Trophoblast cell (in vitro differentiated cells and primary cell): ENCODE measurements around the gene MOB1B.
"Not testable (repeated sequence)": the region's sequence is repeated elsewhere in the genome, so short reads cannot be mapped to it uniquely, and the experiment has no call there.

Experiments used
- DNase-seq, 2 donors: peaks; one replicate each; pipeline ENCODE4 v3.0.0-alpha.2; 2016
- H2AFZ ChIP-seq: 2 replicates; pipeline ENCODE4 v1.6.1; 2013; ENCODE audit warnings: low read length, moderate library complexity, mild to moderate bottlenecking; ENCODE audit not compliant: insufficient read depth, poor library complexity
- H2AK5ac ChIP-seq: 2 replicates; pipeline ENCODE4 v1.6.1; 2013; ENCODE audit warnings: mild to moderate bottlenecking, low read length
- H2BK120ac ChIP-seq: 2 replicates; pipeline ENCODE4 v1.6.1; 2013; ENCODE audit warnings: low read length, mild to moderate bottlenecking, moderate library complexity; ENCODE audit not compliant: insufficient read depth, poor library complexity
- H2BK12ac ChIP-seq: 2 replicates; pipeline ENCODE4 v1.6.1; 2013; ENCODE audit warnings: mild to moderate bottlenecking, low read length, moderate library complexity
- H2BK5ac ChIP-seq: 2 replicates; pipeline ENCODE4 v1.6.1; 2013; ENCODE audit warnings: low read length, low read depth, moderate library complexity, mild to moderate bottlenecking; ENCODE audit not compliant: poor library complexity
- H3K14ac ChIP-seq: 2 replicates; pipeline ENCODE4 v1.6.1; 2013; ENCODE audit warnings: mild to moderate bottlenecking, low read length
- H3K18ac ChIP-seq: 2 replicates; pipeline ENCODE4 v1.6.1; 2013; ENCODE audit warnings: mild to moderate bottlenecking, low read length
- H3K23ac ChIP-seq: 2 replicates; pipeline ENCODE4 v1.6.1; 2013; ENCODE audit warnings: low read length
- H3K27ac ChIP-seq: 2 replicates; pipeline ENCODE4 v1.5.1; 2013; ENCODE audit warnings: low read depth, mild to moderate bottlenecking, inconsistent platforms, low read length, moderate library complexity
- H3K27me3 ChIP-seq: 2 replicates; pipeline ENCODE4 v1.6.1; 2013; ENCODE audit warnings: inconsistent platforms, mild to moderate bottlenecking, low read length, moderate library complexity; ENCODE audit not compliant: insufficient read depth
- H3K36me3 ChIP-seq, 2 experiments: 1 replicate in 1 of 2; 2 replicates in 1 of 2; pipeline ENCODE4 v1.6.1; 2013; ENCODE audit warnings: low read length in 2 of 2, mild to moderate bottlenecking in 2 of 2, moderate library complexity in 1 of 2; ENCODE audit not compliant: insufficient read depth in 2 of 2, control insufficient read depth in 1 of 2
- H3K4ac ChIP-seq: 2 replicates; pipeline ENCODE4 v1.6.1; 2013; ENCODE audit warnings: low read depth, mild to moderate bottlenecking, low read length, moderate library complexity
- H3K4me1 ChIP-seq, 2 experiments: 1 replicate in 1 of 2; 2 replicates in 1 of 2; pipeline ENCODE4 v1.6.1; 2013; ENCODE audit warnings: low read length in 2 of 2, mild to moderate bottlenecking in 2 of 2, moderate library complexity in 1 of 2; ENCODE audit not compliant: insufficient read depth in 2 of 2, control insufficient read depth in 1 of 2
- H3K4me2 ChIP-seq: 2 replicates; pipeline ENCODE4 v1.6.1; 2013; ENCODE audit warnings: inconsistent platforms, mild to moderate bottlenecking, low read length, moderate library complexity
- H3K4me3 ChIP-seq: 2 replicates; pipeline ENCODE4 v1.5.1; 2013; ENCODE audit warnings: mild to moderate bottlenecking, low read depth, low read length, inconsistent platforms
- H3K79me1 ChIP-seq: one replicate; pipeline ENCODE4 v1.6.1; 2013; ENCODE audit warnings: low read length
- H3K79me2 ChIP-seq: 2 replicates; pipeline ENCODE4 v1.6.1; 2013; ENCODE audit warnings: low read length, mild to moderate bottlenecking; ENCODE audit not compliant: control insufficient read depth, insufficient read depth, poor library complexity
- H3K9ac ChIP-seq: 2 replicates; pipeline ENCODE4 v1.6.1; 2013; ENCODE audit warnings: mild to moderate bottlenecking, low read length
- H3K9me3 ChIP-seq: 2 replicates; pipeline ENCODE4 v1.6.1; 2013; ENCODE audit warnings: low read depth, mild to moderate bottlenecking, control low read depth, inconsistent platforms, low read length; ENCODE audit not compliant: insufficient read depth
- H4K12ac ChIP-seq: 2 replicates; pipeline ENCODE4 v1.6.1; 2013; ENCODE audit warnings: low read depth, mild to moderate bottlenecking, low read length, moderate library complexity
- H4K8ac ChIP-seq: 2 replicates; pipeline ENCODE4 v1.6.1; 2013; ENCODE audit warnings: low read depth, mild to moderate bottlenecking, low read length, moderate library complexity
- H4K91ac ChIP-seq: one replicate; pipeline ENCODE4 v1.6.1; 2013; ENCODE audit warnings: low read depth, mild to moderate bottlenecking, low read length, moderate library complexity
- WGBS: extraction: QIAGEN DNeasy Blood & Tissue Kit; methylation state at CpG from one replicate; pipeline ENCODE4 v1.1.7; 2013; ENCODE audit warnings: missing lambda C conversion rate; ENCODE audit not compliant: insufficient read length, insufficient coverage; ENCODE audit errors: extremely low coverage; 5-methylcytosine and 5-hydroxymethylcytosine counted together

The MOB1B gene

GRCh38 chr4:71009890-71010588 lies 107.9 kb downstream of the MOB1B start:
- Histone ChIP-seq H2BK12ac (no peak overlapping the region), H2AFZ (no peak overlapping the region), H3K9me3 (no peaks in the 10 kb centered on the region), H3K4me3 (no peak overlapping the region), H3K36me3 (peaks cover 0 to 1% of the 10 kb centered on the region in 2 experiments), H3K4me1 (no peaks in the 10 kb centered on the region), H4K8ac (no peak overlapping the region), H3K27ac (no peak overlapping the region), H3K4me2 (no peak overlapping the region), H2BK120ac (no peak overlapping the region), H3K14ac (no peak overlapping the region), H3K18ac (no peak overlapping the region), H3K79me2 (no peaks in the 10 kb centered on the region), H2AK5ac (no peak overlapping the region), H3K79me1 (no peaks in the 10 kb centered on the region), H3K27me3 (no peaks in the 10 kb centered on the region), H4K91ac (no peak overlapping the region), H3K23ac (no peak overlapping the region), H3K4ac (no peak overlapping the region), H4K12ac (no peak overlapping the region), H3K9ac (no peak overlapping the region), H2BK5ac (no peak overlapping the region)
- DNase-seq, result peak; percentile 2 to 77
- WGBS, result no CpG with 5 or more reads among the region's 3 CpGs

GRCh38 chr4:71011451-71011850 lies 109.3 kb downstream of the MOB1B start:
- H3K9me3 ChIP-seq, result no peaks in the 10 kb centered on the region
- no peaks in the 10 kb centered on the region for H3K4me1 ChIP-seq
- no peak overlapping the region for H3K4ac ChIP-seq
- no peak for DNase-seq
- H3K27ac ChIP-seq, result no peak overlapping the region
- H4K91ac ChIP-seq, result no peak overlapping the region
- no peak overlapping the region for H3K9ac ChIP-seq
- no peaks in the 10 kb centered on the region for H3K79me1 ChIP-seq
- H3K14ac ChIP-seq, result no peak overlapping the region
- H2AFZ ChIP-seq, result no peak overlapping the region
- peaks cover 0 to 1% of the 10 kb centered on the region in 2 experiments for H3K36me3 ChIP-seq
- H3K4me2 ChIP-seq, result no peak overlapping the region
- H2BK120ac ChIP-seq, result no peak overlapping the region
- WGBS, result no CpG with 5 or more reads among the region's 4 CpGs
- H2AK5ac ChIP-seq, result no peak overlapping the region
- no peak overlapping the region for H3K4me3 ChIP-seq
- no peak overlapping the region for H4K8ac ChIP-seq
- no peaks in the 10 kb centered on the region for H3K27me3 ChIP-seq
- H3K18ac ChIP-seq, result no peak overlapping the region
- H3K79me2 ChIP-seq, result no peaks in the 10 kb centered on the region
- no peak overlapping the region for H3K23ac ChIP-seq
- no peak overlapping the region for H2BK12ac ChIP-seq
- no peak overlapping the region for H2BK5ac ChIP-seq
- H4K12ac ChIP-seq, result no peak overlapping the region

- not testable (repeated sequence) for H4K91ac ChIP-seq, H2AFZ ChIP-seq, DNase-seq, H3K18ac ChIP-seq, H3K4me3 ChIP-seq, H3K4me1 ChIP-seq, H3K27me3 ChIP-seq, H3K4ac ChIP-seq, H2BK120ac ChIP-seq, H3K14ac ChIP-seq, H3K27ac ChIP-seq, H3K9ac ChIP-seq, H4K12ac ChIP-seq, H3K79me1 ChIP-seq, H3K79me2 ChIP-seq, H3K4me2 ChIP-seq, H4K8ac ChIP-seq, H3K23ac ChIP-seq, H2AK5ac ChIP-seq, H2BK5ac ChIP-seq, H3K9me3 ChIP-seq, H3K36me3 ChIP-seq, H2BK12ac ChIP-seq
- WGBS, result no CpG with 5 or more reads among the region's 2 CpGs
These were observed 115.2 kb downstream of the MOB1B start for GRCh38 chr4:71017391-71017790.

GRCh38 chr4:71020611-71021010 lies 118.4 kb downstream of the MOB1B start:
- Histone ChIP-seq H3K4me2 (no peak overlapping the region), H3K23ac (no peak overlapping the region), H2AFZ (no peak overlapping the region), H3K9me3 (no peaks in the 10 kb centered on the region), H3K4me3 (no peak overlapping the region), H3K27ac (no peak overlapping the region), H2BK120ac (no peak overlapping the region), H4K12ac (no peak overlapping the region), H2BK12ac (no peak overlapping the region), H3K79me2 (no peaks in the 10 kb centered on the region), H3K79me1 (no peaks in the 10 kb centered on the region), H2AK5ac (no peak overlapping the region), H3K4me1 (no peaks in the 10 kb centered on the region), H4K8ac (no peak overlapping the region), H3K18ac (no peak overlapping the region), H4K91ac (no peak overlapping the region), H3K9ac (no peak overlapping the region), H2BK5ac (no peak overlapping the region), H3K36me3 (no peaks in the 10 kb centered on the region), H3K14ac (no peak overlapping the region), H3K4ac (no peak overlapping the region), H3K27me3 (no peaks in the 10 kb centered on the region)
- DNase-seq, result no peak
- no CpG with 5 or more reads among the region's 1 CpG for WGBS
